ENCODE results near the gene C9orf153. TPM values are rescaled to one million over a fixed set of nuclear protein-coding genes. Genes with fewer than 3 reads are reported as not detected.

C9orf153 gene
- total RNA-seq, 1 donor from 2014 or later = 0.07 TPM

GRCh38 chr9:86272221-86272620, 12.8 kb upstream of the C9orf153 start:
- no peak for DNase-seq (ENCODE audit: low read depth, low spot score)

- no peak for DNase-seq (ENCODE audit: low read depth, low spot score)
These were observed 4.4 kb upstream of the C9orf153 start for GRCh38 chr9:86263876-86264275.

GRCh38 chr9:86262492-86262891, 3.0 kb upstream of the C9orf153 start:
- no peak for DNase-seq (ENCODE audit: low read depth, low spot score)

- no peak for DNase-seq (ENCODE audit: low read depth, low spot score)
These were observed 2.1 kb downstream of the C9orf153 start for GRCh38 chr9:86257391-86257790.

- DNase-seq (ENCODE audit: low read depth, low spot score) = no peak
These were observed 2.8 kb downstream of the C9orf153 start for GRCh38 chr9:86256653-86257052.

- DNase-seq (ENCODE audit: low read depth, low spot score) = no peak
These were observed 5.9 kb downstream of the C9orf153 start for GRCh38 chr9:86253577-86253976.

GRCh38 chr9:86252870-86253269, 6.6 kb downstream of the C9orf153 start:
- DNase-seq (ENCODE audit: low read depth, low spot score) = no peak

- no peak for DNase-seq (ENCODE audit: low read depth, low spot score)
These were observed 9.3 kb downstream of the C9orf153 start for GRCh38 chr9:86250123-86250522.

- no peak for DNase-seq (ENCODE audit: low read depth, low spot score)
These were observed 10.7 kb downstream of the C9orf153 start for GRCh38 chr9:86248746-86249145.

- DNase-seq (ENCODE audit: low read depth, low spot score) = no peak
These were observed 12.7 kb downstream of the C9orf153 start for GRCh38 chr9:86246752-86247161.

GRCh38 chr9:86242071-86242470, 17.4 kb downstream of the C9orf153 start:
- peak; percentile 11 for DNase-seq (ENCODE audit: low read depth, low spot score)

GRCh38 chr9:86241216-86241615, 18.2 kb downstream of the C9orf153 start:
- DNase-seq (ENCODE audit: low read depth, low spot score) = no peak

GRCh38 chr9:86238861-86239770, 20.3 kb downstream of the C9orf153 start:
- no peak for DNase-seq (ENCODE audit: low read depth, low spot score)

GRCh38 chr9:86230858-86231257, 28.6 kb downstream of the C9orf153 start:
- no peak for DNase-seq (ENCODE audit: low read depth, low spot score)

- no peak for DNase-seq (ENCODE audit: low read depth, low spot score)
These were observed 36.8 kb downstream of the C9orf153 start for GRCh38 chr9:86222667-86223066.

- no peak for DNase-seq (ENCODE audit: low read depth, low spot score)
These were observed 39.9 kb downstream of the C9orf153 start for GRCh38 chr9:86219606-86220005.

GRCh38 chr9:86217076-86217755, 42.2 kb downstream of the C9orf153 start:
- DNase-seq (ENCODE audit: low read depth, low spot score) = no peak

GRCh38 chr9:86207193-86207592, 52.3 kb downstream of the C9orf153 start:
- no peak for DNase-seq (ENCODE audit: low read depth, low spot score)

- DNase-seq (ENCODE audit: low read depth, low spot score) = peak; percentile 7
These were observed 57.0 kb downstream of the C9orf153 start for GRCh38 chr9:86202338-86202882.

GRCh38 chr9:86201474-86202337, 57.8 kb downstream of the C9orf153 start:
- no peak for DNase-seq (ENCODE audit: low read depth, low spot score)

- no peak for DNase-seq (ENCODE audit: low read depth, low spot score)
These were observed 58.8 kb downstream of the C9orf153 start for GRCh38 chr9:86200599-86201162.
